Astrocyte (in vitro differentiated cells and primary cell): ENCODE measurements around the gene JSRP1. TPM values are rescaled to one million over a fixed set of nuclear protein-coding genes. Genes with fewer than 3 reads are reported as not detected.
A peak's percentile ranks its signal among the peaks of the same experiment; 100 is the strongest.

ENCODE experiments used
- DNase-seq: peaks from one replicate; pipeline ENCODE4 v3.0.0-alpha.2; 2010; ENCODE audit warnings: low read depth
- FAIRE-seq: peaks from 2 replicates; lab custom pipeline; 2011; peaks lifted over from hg19 to GRCh38; lab: Jason Lieb, UNC
- H2AFZ ChIP-seq: 2 replicates; pipeline ENCODE4 v1.6.0; 2012; ENCODE audit warnings: low read depth, low read length, inconsistent platforms
- H3K27ac ChIP-seq: 2 replicates; pipeline ENCODE4 v1.5.1; 2011; ENCODE audit warnings: low read depth, low read length, inconsistent platforms
- H3K27me3 ChIP-seq: 2 replicates; pipeline ENCODE4 v1.6.0; 2011; ENCODE audit warnings: low read length, inconsistent platforms; ENCODE audit not compliant: insufficient read depth
- H3K36me3 ChIP-seq: 2 replicates; pipeline ENCODE4 v1.5.1; 2011; ENCODE audit warnings: low read length, inconsistent platforms; ENCODE audit not compliant: insufficient read depth
- H3K4me1 ChIP-seq: 2 replicates; pipeline ENCODE4 v1.5.1; 2011; ENCODE audit warnings: low read length, inconsistent platforms; ENCODE audit not compliant: insufficient read depth
- H3K4me2 ChIP-seq: 2 replicates; pipeline ENCODE4 v1.6.0; 2012; ENCODE audit warnings: low read length, inconsistent platforms
- H3K4me3 ChIP-seq: 2 replicates; pipeline ENCODE4 v1.5.1; 2011; ENCODE audit warnings: low read depth, mild to moderate bottlenecking, low read length, inconsistent platforms; ENCODE audit not compliant: insufficient read depth
- H3K79me2 ChIP-seq: 2 replicates; pipeline ENCODE4 v1.6.0; 2012; ENCODE audit warnings: mild to moderate bottlenecking, low read length, inconsistent platforms; ENCODE audit not compliant: insufficient read depth
- H3K9ac ChIP-seq: 2 replicates; pipeline ENCODE4 v1.6.0; 2012; ENCODE audit warnings: mild to moderate bottlenecking, low read length, inconsistent platforms
- H3K9me3 ChIP-seq: 2 replicates; pipeline ENCODE4 v1.5.1; 2012; ENCODE audit warnings: low read depth, mild to moderate bottlenecking, low read length, inconsistent platforms; ENCODE audit not compliant: insufficient read depth
- H4K20me1 ChIP-seq: 2 replicates; pipeline ENCODE4 v1.6.0; 2012; ENCODE audit warnings: low read length, inconsistent platforms; ENCODE audit not compliant: insufficient read depth
- H3K27ac Mint-ChIP-seq: one replicate; pipeline ENCODE4 v1.8.0; 2021; ENCODE audit warnings: mild to moderate bottlenecking, mixed read lengths; ENCODE audit not compliant: unreplicated experiment
- H3K27me3 Mint-ChIP-seq: one replicate; pipeline ENCODE4 v1.8.0; 2021; ENCODE audit warnings: low read depth, mixed read lengths; ENCODE audit not compliant: unreplicated experiment
- H3K36me3 Mint-ChIP-seq: one replicate; pipeline ENCODE4 v1.8.0; 2021; ENCODE audit warnings: low read depth, mixed read lengths; ENCODE audit not compliant: unreplicated experiment
- H3K4me1 Mint-ChIP-seq: one replicate; pipeline ENCODE4 v1.8.0; 2021; ENCODE audit warnings: low read depth, mixed read lengths; ENCODE audit not compliant: unreplicated experiment
- H3K4me3 Mint-ChIP-seq: one replicate; pipeline ENCODE4 v1.8.0; 2021; ENCODE audit warnings: mild to moderate bottlenecking, moderate library complexity, mixed read lengths; ENCODE audit not compliant: unreplicated experiment
- H3K9me3 Mint-ChIP-seq: one replicate; pipeline ENCODE4 v1.8.0; 2021; ENCODE audit warnings: mild to moderate bottlenecking, mixed read lengths; ENCODE audit not compliant: unreplicated experiment
- EZH2 ChIP-seq: IDR thresholded peaks from 2 replicates; pipeline ENCODE4 v1.6.1; 2012; ENCODE audit warnings: mild to moderate bottlenecking, low read length, inconsistent platforms; ENCODE audit not compliant: insufficient read depth
- total RNA-seq: library from RNA; stranded (reverse); gene quantifications from 2 replicates; pipeline ENCODE4 v1.2.1, GENCODE V29; 2021
- TF ChIP-seq, protein P1 (sequence below): IDR thresholded peaks from 2 replicates; pipeline ENCODE4 v1.5.1; 2011; ENCODE audit warnings: low read depth, mild to moderate bottlenecking, inconsistent platforms, low read length, moderate library complexity; ENCODE audit not compliant: insufficient read depth

JSRP1 gene
- total RNA-seq, 1 donor from 2014 or later = 0.36 TPM

DNA sequence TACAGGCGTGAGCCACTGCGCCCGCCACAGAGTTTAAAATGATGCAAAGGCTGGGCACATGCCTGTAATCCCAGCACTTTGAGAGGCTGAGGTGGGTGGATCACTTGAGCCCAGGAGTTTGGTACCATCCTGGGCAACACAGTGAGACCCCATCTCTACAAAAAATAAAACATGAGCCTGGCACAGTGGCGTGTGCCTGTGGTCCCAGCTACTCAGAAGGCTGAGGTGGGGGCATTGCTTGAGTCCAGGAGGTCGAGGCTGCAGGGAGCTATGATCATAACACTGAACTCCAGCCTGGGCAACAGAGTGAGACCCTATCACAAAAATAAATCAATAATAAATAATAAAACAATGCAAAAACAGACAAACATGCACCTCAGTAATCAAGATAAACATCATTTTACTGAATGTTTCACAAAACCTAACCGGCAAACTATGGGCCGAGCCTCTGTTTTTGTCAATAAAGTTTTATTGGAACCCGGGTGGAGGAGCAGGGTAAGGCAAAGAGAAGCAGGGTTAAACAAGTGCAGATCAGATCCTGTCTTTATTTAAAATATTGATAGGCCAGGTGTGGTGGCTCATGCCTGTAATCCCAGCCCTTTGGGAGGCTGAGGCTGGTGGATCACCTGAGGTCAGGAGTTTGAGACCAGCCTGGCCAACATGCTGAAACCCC lies 27.8 kb upstream of the JSRP1 start:
- Histone ChIP-seq H3K4me1 (peaks cover 6% of the 10 kb centered on the region), H3K9ac (no peak overlapping the region), H3K79me2 (no peaks in the 10 kb centered on the region), H2AFZ (no peak overlapping the region), H3K4me3 (no peak overlapping the region), H3K27me3 (peaks cover 15% of the 10 kb centered on the region), H4K20me1 (peaks cover 36% of the 10 kb centered on the region), H3K9me3 (no peaks in the 10 kb centered on the region), H3K36me3 (no peaks in the 10 kb centered on the region), H3K27ac (no peak overlapping the region), H3K4me2 (no peak overlapping the region)
- H3K9me3 Mint-ChIP-seq = no peaks in the 10 kb centered on the region
- H3K4me3 Mint-ChIP-seq = no peak overlapping the region
- H3K27me3 Mint-ChIP-seq = peaks cover 36% of the 10 kb centered on the region
- H3K4me1 Mint-ChIP-seq = peaks cover 3% of the 10 kb centered on the region
- H3K27ac Mint-ChIP-seq = no peak overlapping the region
- peaks cover 3% of the 10 kb centered on the region for H3K36me3 Mint-ChIP-seq
- TF ChIP-seq, protein P1, sequence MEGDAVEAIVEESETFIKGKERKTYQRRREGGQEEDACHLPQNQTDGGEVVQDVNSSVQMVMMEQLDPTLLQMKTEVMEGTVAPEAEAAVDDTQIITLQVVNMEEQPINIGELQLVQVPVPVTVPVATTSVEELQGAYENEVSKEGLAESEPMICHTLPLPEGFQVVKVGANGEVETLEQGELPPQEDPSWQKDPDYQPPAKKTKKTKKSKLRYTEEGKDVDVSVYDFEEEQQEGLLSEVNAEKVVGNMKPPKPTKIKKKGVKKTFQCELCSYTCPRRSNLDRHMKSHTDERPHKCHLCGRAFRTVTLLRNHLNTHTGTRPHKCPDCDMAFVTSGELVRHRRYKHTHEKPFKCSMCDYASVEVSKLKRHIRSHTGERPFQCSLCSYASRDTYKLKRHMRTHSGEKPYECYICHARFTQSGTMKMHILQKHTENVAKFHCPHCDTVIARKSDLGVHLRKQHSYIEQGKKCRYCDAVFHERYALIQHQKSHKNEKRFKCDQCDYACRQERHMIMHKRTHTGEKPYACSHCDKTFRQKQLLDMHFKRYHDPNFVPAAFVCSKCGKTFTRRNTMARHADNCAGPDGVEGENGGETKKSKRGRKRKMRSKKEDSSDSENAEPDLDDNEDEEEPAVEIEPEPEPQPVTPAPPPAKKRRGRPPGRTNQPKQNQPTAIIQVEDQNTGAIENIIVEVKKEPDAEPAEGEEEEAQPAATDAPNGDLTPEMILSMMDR = no peak
- no peak for TF ChIP-seq EZH2
- FAIRE-seq = no peak
- DNase-seq = no peak

DNA sequence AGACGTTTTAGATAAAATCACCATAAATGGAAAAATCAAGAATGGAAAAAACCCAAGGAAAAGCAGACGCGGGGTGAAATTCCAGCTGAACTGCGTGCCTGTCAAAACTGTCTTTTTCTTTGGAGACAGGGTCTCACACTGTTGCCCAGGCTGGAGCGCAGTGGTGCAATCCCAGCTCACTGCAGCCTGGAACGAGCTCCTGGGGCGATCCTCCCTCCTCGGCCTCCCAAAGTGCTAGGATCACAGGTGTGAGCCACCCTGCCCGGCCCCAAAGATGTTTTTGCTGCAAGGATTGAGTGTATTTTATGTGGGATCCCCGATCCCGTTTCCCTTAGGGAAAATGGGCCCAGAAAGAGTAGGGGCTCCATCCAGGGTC lies 26.6 kb upstream of the JSRP1 start:
- H3K27me3 Mint-ChIP-seq = peaks cover 25% of the 10 kb centered on the region
- no peak for FAIRE-seq
- no peak overlapping the region for H3K4me3 ChIP-seq

More for the DNA sequence above, 26.6 kb upstream of the JSRP1 start:
- Mint-ChIP-seq H3K36me3 (no peaks in the 10 kb centered on the region), H3K4me3 (peak overlapping the region; percentile 72), H3K27ac (peak overlapping the region; percentile 41), H3K9me3 (no peaks in the 10 kb centered on the region), H3K4me1 (peaks cover 3% of the 10 kb centered on the region)
- H3K79me2 ChIP-seq = no peaks in the 10 kb centered on the region
- H3K36me3 ChIP-seq = no peaks in the 10 kb centered on the region
- no peaks in the 10 kb centered on the region for H3K9me3 ChIP-seq
- H4K20me1 ChIP-seq = peaks cover 25% of the 10 kb centered on the region
- H3K27me3 ChIP-seq = peaks cover 7% of the 10 kb centered on the region
- peaks cover 6% of the 10 kb centered on the region for H3K4me1 ChIP-seq
- no peak for TF ChIP-seq EZH2
- TF ChIP-seq, protein P1 = no peak
- no peak for DNase-seq
- no peak overlapping the region for H3K27ac ChIP-seq
- peak overlapping the region; percentile 79 for H3K4me2 ChIP-seq
- no peak overlapping the region for H3K9ac ChIP-seq
- no peak overlapping the region for H2AFZ ChIP-seq
